OCI-LY7 (cell line): Measurements from ENCODE around the gene SCYGR1. TPM values are rescaled to one million over a fixed set of nuclear protein-coding genes. Genes with fewer than 3 reads are reported as not detected.

ENCODE experiments used
- BruUV-seq: library from RNA; stranded (reverse); fragments of 400-500 nt; replicated peaks from 2 replicates; lab custom pipeline; 2021; lab: Mats Ljungman, UMichigan
- CTCF ChIA-PET: fragments of 300-600 bp; sonication (Branson Sonifier 250); formaldehyde crosslinking; loops from one replicate; lab custom pipeline; 2022; ENCODE audit warnings: antibody characterized with exemption; ENCODE audit not compliant: unreplicated experiment; lab: Charles Lee
- POLR2A ChIA-PET: fragments of 300-600 bp; sonication (Branson Sonifier 250); formaldehyde crosslinking; loops from one replicate; lab custom pipeline; 2022; ENCODE audit warnings: antibody characterized with exemption; lab: Charles Lee
- DNase-seq: peaks from one replicate; pipeline ENCODE4 v3.0.0-alpha.2; 2015; ENCODE audit warnings: low spot score
- H2AFZ ChIP-seq: fragments of 200-600 bp; sonication (generic), shearing (Covaris generic); 2 replicates; pipeline ENCODE4 v1.6.1; 2014; ENCODE audit warnings: mild to moderate bottlenecking, antibody characterized with exemption, low read length, moderate library complexity
- H3K27ac ChIP-seq: fragments of 200-600 bp; sonication (generic); 2 replicates; pipeline ENCODE4 v1.5.1; 2014; ENCODE audit warnings: mixed run types, low read depth, mild to moderate bottlenecking, moderate library complexity, low read length, inconsistent platforms; ENCODE audit not compliant: poor library complexity, severe bottlenecking
- H3K36me3 ChIP-seq: fragments of 200-600 bp; sonication (generic); 2 replicates; pipeline ENCODE4 v1.6.1; 2014; ENCODE audit warnings: mild to moderate bottlenecking, antibody characterized with exemption, low read length, moderate library complexity, mixed read lengths; ENCODE audit not compliant: insufficient read depth
- H3K4me1 ChIP-seq: fragments of 200-600 bp; sonication (generic); 2 replicates; pipeline ENCODE4 v1.5.1; 2014; ENCODE audit warnings: mild to moderate bottlenecking, low read length; ENCODE audit not compliant: insufficient read depth, poor library complexity, severe bottlenecking
- H3K4me2 ChIP-seq: fragments of 200-600 bp; sonication (generic); 2 replicates; pipeline ENCODE4 v1.6.1; 2014; ENCODE audit warnings: mild to moderate bottlenecking, low read length
- H3K4me3 ChIP-seq: fragments of 200-600 bp; sonication (generic); 2 replicates; pipeline ENCODE4 v1.5.1; 2014; ENCODE audit warnings: mild to moderate bottlenecking, low read depth, low read length; ENCODE audit not compliant: poor library complexity, severe bottlenecking
- H3K79me2 ChIP-seq: fragments of 200-600 bp; sonication (generic); 2 replicates; pipeline ENCODE4 v1.6.1; 2016; ENCODE audit warnings: low read depth, mild to moderate bottlenecking, low read length, moderate library complexity, mixed read lengths; ENCODE audit not compliant: insufficient read depth
- H3K9me2 ChIP-seq: fragments of 200-600 bp; sonication (generic); 2 replicates; pipeline ENCODE4 v1.6.1; 2016; ENCODE audit warnings: mild to moderate bottlenecking, low read length, mixed read lengths; ENCODE audit not compliant: insufficient read depth
- H3K9me3 ChIP-seq: fragments of 200-600 bp; sonication (generic); 2 replicates; pipeline ENCODE4 v1.6.1; 2014; ENCODE audit warnings: mild to moderate bottlenecking, mixed run types, low read length, mixed read lengths
- H4K20me1 ChIP-seq: fragments of 200-600 bp; sonication (generic); 2 replicates; pipeline ENCODE4 v1.6.1; 2014; ENCODE audit warnings: mild to moderate bottlenecking, antibody characterized with exemption, low read length, moderate library complexity, mixed read lengths; ENCODE audit not compliant: insufficient read depth
- CTCF ChIP-seq: fragments of 200-600 bp; sonication (generic); conservative IDR thresholded peaks from 2 replicates; pipeline ENCODE4 v1.5.1; 2014; ENCODE audit warnings: mild to moderate bottlenecking, antibody characterized with exemption, low read length, moderate library complexity, mixed read lengths
- EZH2phosphoT487 ChIP-seq: fragments of 200-600 bp; sonication (generic); IDR thresholded peaks from 2 replicates; pipeline ENCODE4 v1.6.1; 2018; ENCODE audit warnings: low read depth, borderline replicate concordance, mild to moderate bottlenecking, mixed run types, antibody characterized with exemption, low read length, moderate library complexity, mixed read lengths
- intact Hi-C: fragments of 100-400 bp; cut with micrococcal nuclease; formaldehyde crosslinking; loops from one replicate; pipeline ENCODE4 v1.10.0; 2022; ENCODE audit not compliant: unreplicated experiment
- total RNA-seq, 2 experiments: library from RNA; depleted of rRNA in 1 of 2; stranded (reverse); fragments of >200 nt in 1 of 2; shearing (Covaris generic) in 1 of 2; gene quantifications; 2 replicates each; pipeline ENCODE4 v1.2.3, GENCODE V29; 2014 to 2022

SCYGR1 gene
- total RNA-seq, 2 experiments from 2014 or later: not detected

- no TSS peak for BruUV-seq
- no peaks in the 10 kb centered on the region for H3K9me3 ChIP-seq
- ChIA-PET CTCF (no interaction called here), POLR2A (interaction anchor here (0.5 to 0.7 kb wide), 2 partner anchors 9 to 54 kb away, joined by 3 to 7 read pairs; no protein-coding TSS in a partner anchor)
- no peak overlapping the region for H3K4me2 ChIP-seq
- no peaks in the 10 kb centered on the region for H3K4me1 ChIP-seq
- H4K20me1 ChIP-seq: no peaks in the 10 kb centered on the region
- no peak overlapping the region for H3K27ac ChIP-seq
- intact Hi-C loops: no loop called here
- H3K36me3 ChIP-seq: no peaks in the 10 kb centered on the region
- H3K4me3 ChIP-seq: no peak overlapping the region
- no peaks in the 10 kb centered on the region for H3K9me2 ChIP-seq
- H3K79me2 ChIP-seq: no peaks in the 10 kb centered on the region
- H2AFZ ChIP-seq: no peak overlapping the region
- TF ChIP-seq EZH2phosphoT487 (no peak), CTCF (no peak)
- no peak for DNase-seq
Observed at GRCh38 chr2:227411320-227411989, 23.7 kb upstream of the SCYGR1 start.

- BruUV-seq: no TSS peak
- Histone ChIP-seq H3K9me2 (no peaks in the 10 kb centered on the region), H3K79me2 (no peaks in the 10 kb centered on the region), H3K4me2 (no peak overlapping the region), H2AFZ (no peak overlapping the region), H3K36me3 (no peaks in the 10 kb centered on the region), H3K27ac (no peak overlapping the region), H3K4me1 (no peaks in the 10 kb centered on the region), H4K20me1 (no peaks in the 10 kb centered on the region), H3K4me3 (no peak overlapping the region), H3K9me3 (no peaks in the 10 kb centered on the region)
- POLR2A ChIA-PET: interaction anchor here (0.7 kb wide), 1 partner anchor 119 kb away, joined by 4 read pairs; no protein-coding TSS in a partner anchor
- DNase-seq: no peak
- no peak for TF ChIP-seq EZH2phosphoT487
- no peak for TF ChIP-seq CTCF
- CTCF ChIA-PET: no interaction called here
- intact Hi-C loops: no loop called here
Observed at GRCh38 chr2:227410191-227410590, 22.4 kb upstream of the SCYGR1 start.

DNA sequence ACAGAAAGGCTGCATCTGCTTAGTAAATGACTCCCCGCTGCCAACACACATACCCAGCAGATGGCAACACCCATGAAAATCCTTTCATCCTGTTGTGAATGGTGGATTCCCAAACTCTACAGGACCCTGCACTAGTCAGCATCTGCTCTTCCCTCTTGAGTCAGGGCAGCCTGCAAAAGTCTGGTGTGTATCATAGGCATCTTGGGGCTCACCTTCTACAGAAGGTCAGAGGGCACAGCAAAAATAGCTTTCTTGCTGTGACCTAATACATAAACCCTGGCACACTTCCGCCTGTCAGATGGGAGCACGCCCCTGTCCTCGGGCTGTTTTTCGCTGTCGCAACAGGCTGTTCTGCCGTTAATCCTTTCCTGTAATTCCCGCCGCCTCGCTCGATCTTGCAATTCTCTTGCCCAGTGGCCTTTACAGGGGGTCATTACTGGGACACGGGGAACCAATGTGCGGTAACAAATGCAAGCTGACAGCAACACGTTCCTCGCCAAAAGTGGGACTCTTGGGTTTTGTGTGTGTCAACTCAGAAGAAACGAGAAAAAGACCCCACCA is 19.9 kb upstream of the SCYGR1 start:
- Histone ChIP-seq H3K79me2 (no peaks in the 10 kb centered on the region), H3K4me1 (no peaks in the 10 kb centered on the region), H4K20me1 (no peaks in the 10 kb centered on the region), H2AFZ (no peak overlapping the region), H3K4me3 (no peak overlapping the region), H3K27ac (no peak overlapping the region), H3K36me3 (no peaks in the 10 kb centered on the region), H3K9me2 (no peaks in the 10 kb centered on the region), H3K9me3 (no peaks in the 10 kb centered on the region), H3K4me2 (no peak overlapping the region)
- ChIA-PET CTCF (no interaction called here), POLR2A (interaction anchor here (0.5 kb wide), 1 partner anchor 169 kb away, joined by 3 read pairs; no protein-coding TSS in a partner anchor)
- intact Hi-C loops: loop anchor here (10.0 kb wide), 1 partner anchor 357 kb away; no protein-coding TSS in a partner anchor
- TF ChIP-seq EZH2phosphoT487 (no peak), CTCF (no peak)
- BruUV-seq: no TSS peak
- no peak for DNase-seq
